AG08396 (cell line): Measurements from ENCODE around the gene BTBD19.
A peak's percentile ranks its signal among the peaks of the same experiment; 100 is the strongest.
"Not testable (repeated sequence)": the region's sequence is repeated elsewhere in the genome, so short reads cannot be mapped to it uniquely, and the experiment has no call there.

ENCODE experiments used
- DNase-seq: peaks from one replicate; pipeline ENCODE4 v3.0.0; 2012; ENCODE audit warnings: low spot score, mixed read lengths

BTBD19 gene

DNA sequence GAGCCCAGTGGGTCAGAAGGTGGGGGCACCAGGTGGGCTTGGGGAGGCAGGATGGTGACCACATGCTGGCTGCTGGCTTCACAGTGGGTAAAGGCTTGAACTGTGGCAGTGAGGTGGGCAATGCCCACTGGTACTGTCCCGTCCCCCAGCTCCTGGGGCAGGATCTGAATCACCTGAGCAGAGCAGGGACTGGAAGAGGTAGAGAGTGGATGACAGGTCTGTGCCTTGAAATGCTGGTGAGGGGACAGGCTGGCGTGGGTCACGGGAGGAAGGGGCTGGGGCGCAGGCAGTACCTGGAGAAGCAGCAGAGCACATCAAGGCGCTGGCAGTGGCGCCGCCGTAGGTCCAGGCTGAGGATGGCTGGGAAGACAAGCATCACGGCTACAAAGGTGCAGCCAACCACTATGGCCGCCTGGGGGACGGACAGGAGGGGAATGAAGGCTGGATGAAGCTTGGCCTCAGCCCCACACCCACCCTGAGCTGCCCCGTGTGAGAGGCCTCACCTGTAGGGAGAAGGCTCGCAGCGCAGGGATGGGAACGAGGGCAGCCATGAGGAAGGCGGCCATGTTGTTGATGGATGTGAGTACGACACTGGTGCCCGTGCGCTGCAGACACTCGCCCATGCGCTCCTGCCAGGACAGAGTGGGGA lies 19.8 kb downstream of the BTBD19 start:
- no peak for DNase-seq

DNA sequence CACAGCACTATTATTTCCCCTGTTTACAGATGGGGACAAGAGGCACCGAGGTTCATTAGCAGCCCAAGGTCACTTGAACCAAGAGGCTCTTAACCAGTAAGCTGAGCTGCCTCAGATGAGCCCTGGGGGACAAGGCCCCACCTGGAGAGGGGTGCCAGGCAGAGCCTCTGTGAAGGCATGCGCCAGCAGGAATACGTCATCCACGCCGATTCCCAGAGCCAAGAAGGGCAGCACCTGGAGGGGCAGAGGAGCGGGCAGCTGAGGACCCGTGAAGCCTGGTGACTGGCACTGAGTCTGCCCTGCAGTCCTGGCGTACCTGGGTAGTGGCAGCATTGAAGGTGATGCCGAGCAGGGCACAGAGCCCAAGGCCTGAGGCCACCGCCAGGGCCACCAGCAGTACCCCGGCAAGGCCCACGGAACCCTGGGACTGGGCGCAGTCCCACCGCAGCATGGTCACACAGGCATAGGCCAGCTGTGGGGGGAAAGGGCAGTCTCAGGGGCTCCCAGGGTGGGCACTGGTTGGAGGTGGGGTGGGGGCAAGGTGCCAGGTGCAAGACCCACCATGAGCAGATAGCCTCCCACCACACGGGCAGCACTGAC lies 20.6 kb downstream of the BTBD19 start:
- DNase-seq, result no peak

DNA sequence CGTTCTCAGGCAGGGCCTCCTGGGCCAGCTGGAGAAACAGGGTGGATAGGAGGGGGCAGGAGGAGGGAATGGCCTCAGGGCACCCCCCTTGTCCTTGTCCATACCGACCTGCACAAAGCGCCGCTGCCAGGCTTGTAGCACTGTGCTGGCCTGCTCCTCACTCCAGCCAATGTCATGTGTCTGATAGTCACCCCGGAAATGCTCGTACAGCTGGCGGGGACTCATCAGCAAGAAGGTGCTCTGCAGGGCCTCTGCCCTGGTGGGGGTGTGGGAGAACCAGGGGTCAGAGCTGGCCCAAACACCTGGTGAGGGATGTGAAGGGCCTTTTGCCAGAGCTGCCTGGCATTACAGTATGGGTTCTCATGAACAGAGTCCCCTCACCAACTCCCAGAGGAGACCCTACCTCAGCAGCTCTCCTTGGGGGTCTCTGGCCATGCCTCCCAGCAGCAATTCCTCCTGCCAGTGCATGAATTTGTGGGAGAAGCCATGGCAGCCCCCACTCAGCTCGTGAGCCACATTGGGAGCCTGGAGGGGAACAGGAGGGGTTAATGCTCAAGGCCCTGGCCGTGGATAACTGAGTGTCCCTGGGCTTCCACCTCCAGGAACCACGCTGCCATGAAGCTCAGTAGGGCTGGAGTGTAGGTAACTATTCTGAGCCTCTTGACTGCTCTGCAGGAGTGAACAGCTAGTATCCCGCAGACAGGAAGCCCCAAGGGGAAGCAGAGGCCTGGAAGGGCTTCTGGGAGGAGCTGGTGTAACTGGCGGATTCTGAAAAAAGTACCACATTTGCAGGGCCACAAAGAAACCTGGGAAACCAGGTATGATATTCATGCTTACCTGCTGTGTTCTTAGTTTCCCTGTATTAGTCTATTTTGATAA lies 21.4 kb downstream of the BTBD19 start:
- DNase-seq, result no peak

DNA sequence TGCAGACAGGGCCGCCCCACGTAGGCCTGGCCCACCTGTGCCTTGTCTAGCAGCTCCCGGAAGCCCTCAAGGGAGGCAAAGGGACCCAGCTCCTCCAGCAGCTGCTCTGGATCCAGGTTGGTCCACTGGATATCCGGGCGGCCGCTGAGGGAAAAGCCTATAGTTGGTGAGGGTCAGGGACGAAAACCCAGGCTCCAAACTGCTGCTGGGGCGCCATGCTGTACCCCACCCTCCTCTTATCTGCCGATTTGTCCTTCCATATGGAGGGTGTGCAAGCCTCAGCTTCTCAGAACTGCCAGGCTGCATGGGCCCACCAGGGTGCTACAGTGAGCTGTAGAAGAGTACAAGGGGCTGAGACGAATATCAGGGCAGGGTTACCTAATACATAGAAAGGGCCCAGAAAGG lies 22.6 kb downstream of the BTBD19 start:
- no peak for DNase-seq

DNA sequence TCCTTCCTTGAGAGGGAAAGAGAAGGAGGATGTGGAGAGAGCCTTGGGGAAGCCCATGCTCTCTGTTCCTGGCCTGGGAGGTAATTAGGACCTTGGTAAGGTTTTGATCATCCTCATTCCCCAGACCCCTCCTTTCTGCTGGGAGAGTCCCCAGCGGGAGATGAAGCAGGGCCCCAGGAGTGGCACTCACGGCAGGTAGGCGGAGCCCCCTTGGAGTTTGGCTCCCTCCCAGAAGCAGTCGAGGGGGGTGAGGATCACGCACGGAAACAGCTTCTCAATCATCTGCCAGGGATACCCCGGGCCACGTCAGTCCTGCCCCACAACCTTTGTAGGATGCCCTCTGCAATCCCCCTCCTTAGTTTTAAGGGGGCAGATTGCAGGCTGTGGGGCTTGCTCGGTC lies 23.2 kb downstream of the BTBD19 start:
- no peak for DNase-seq

DNA sequence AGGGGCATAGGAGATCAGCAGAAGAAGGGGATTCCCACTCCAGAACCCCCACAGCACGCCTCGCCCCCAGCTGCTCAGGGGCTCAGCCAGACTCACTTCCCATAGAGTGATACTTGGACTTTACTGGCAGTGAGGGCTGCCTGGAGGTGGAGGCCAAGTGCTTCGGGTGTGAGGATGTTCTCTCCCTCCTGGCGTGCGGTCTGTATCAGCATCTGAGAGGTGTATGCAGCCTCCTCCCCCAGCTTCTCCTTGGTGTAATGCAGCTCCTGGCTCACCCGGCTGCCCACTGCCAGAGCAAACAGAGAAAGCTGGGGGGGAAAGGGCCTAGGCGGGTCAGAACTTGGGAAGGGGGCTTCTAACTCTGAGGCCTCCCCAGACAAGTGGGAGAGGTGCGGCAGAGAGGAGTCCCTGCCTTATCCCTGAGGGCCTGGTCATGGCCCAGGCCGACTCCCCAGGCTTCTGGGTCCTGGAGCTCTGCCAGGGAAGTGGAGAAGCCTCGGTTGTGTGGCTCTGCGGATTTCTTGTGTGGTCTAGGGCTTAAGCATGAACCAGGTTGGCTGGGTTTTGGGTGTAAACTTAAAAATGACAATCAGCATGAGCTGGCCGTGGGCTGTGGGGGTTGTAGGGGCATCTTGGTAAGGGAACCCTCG lies 23.9 kb downstream of the BTBD19 start:
- DNase-seq, result no peak

DNA sequence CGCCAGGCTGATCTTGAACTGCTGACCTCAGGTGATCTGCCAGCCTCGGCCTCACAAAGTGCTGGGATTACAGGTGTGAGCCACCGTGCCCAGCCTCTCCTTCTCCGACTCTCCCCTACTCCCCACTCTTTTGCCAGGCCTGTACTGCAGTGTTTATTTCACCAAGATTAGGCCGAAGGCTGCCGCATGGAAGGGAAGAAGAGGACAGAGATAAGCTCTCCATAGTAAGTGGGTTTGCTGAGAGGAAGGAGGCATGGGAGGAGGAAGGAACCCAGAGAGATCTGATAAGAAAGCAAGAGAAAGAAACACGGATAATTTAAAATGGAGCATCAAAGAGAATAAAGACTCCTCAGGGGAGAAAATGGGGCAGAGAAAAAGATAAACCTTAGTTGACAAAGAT lies 26.0 kb downstream of the BTBD19 start:
- DNase-seq, result no peak

DNA sequence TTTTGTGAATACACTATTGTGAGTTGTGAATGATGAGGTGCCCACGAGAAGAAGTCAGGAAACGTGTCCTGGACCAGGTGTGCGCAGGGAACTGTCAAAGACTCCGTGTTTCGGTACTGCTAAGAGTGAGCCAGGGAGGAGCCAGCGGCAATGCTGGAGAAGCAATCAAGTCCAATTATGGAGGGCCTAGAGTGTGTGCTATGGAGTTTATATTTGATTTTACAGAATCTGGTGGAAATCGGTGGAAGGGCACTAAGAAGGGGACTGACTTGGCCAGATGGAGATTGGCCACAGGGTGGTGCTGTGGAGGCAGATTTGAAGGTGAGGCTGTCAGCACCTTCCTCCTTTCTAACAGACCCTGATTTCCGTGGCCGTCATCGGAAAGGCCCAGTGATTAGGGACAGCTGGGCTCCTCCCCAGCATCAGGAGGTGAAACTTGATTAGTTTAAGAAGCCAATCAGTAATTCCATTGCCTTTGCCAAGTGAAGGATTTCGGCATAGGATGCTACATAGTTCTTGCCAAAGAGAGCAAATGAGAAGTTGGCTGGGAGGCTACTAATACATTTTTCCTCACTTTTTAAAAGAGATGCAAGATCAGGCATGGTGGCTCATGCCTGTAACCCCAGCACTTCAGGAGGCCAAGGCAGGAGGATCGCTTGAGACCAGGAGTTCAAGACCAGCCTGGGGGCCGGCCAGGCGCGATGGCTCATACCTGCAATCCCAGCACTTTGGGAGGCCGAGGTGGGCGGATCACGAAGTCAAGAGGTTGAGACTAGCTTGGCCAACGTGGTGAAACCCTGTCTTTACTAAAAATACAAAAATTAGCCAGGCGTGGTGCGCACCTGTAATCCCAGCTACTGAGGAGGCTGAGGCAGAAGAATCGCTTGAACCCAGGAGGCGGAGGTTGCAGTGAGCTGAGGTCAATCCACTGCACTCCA lies 27.7 kb downstream of the BTBD19 start:
- DNase-seq, result peak; percentile 84

DNA sequence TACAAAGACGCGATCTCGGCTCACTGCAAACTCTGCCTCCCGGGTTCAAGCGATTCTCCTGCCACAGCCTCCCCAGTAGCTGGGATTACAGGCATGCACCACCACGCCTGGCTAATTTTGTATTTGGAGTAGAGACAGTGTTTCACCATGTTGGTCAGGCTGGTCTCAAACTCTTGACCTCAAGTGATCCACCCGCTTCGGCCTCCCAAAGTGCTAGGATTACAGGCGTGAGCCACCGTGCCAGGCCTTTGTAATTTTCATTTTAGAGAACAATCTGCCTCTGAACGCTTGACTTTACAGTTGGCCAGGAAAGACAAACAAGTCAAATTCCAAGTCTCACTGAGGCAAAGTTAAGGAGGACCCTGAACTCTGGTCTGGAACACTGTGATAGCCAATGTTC lies 30.0 kb downstream of the BTBD19 start:
- not testable (repeated sequence) for DNase-seq

DNA sequence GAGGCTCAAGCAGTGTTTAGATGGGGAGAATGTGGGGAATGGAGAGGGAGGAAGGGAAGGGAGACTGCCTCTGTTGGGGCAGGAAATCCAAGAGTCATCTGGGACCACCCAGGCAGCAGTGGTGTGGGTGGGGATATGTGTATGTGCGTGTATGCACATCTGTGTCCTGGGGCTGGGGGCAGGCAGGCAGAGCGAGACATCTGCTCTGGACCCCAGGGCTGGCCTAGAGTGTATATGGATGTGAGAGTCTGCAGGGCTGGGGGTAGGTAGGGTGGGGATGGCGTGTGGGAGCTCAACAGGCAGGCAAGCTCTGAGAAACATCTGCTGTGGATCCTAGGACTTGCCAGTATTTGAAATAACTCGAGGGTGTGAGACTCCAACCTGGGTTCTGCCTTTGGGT lies 31.3 kb downstream of the BTBD19 start:
- no peak for DNase-seq

DNA sequence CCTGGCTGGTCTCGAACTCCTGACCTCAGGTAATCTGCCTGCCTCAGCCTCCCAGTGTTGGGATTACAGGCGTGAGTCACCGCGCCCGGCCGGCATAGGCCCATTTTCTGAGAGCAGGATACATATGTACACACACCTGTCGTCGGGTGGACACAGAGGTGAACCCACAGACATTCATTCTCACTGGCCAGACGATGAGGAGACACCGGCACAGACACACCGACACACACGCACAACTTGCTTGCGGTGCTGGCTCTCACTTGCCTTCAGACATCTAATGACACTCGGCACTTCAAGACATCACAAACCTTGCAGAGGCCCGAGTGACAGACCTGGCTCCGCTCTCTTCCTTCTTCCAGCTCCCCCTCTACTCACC lies 34.2 kb downstream of the BTBD19 start:
- no peak for DNase-seq

DNA sequence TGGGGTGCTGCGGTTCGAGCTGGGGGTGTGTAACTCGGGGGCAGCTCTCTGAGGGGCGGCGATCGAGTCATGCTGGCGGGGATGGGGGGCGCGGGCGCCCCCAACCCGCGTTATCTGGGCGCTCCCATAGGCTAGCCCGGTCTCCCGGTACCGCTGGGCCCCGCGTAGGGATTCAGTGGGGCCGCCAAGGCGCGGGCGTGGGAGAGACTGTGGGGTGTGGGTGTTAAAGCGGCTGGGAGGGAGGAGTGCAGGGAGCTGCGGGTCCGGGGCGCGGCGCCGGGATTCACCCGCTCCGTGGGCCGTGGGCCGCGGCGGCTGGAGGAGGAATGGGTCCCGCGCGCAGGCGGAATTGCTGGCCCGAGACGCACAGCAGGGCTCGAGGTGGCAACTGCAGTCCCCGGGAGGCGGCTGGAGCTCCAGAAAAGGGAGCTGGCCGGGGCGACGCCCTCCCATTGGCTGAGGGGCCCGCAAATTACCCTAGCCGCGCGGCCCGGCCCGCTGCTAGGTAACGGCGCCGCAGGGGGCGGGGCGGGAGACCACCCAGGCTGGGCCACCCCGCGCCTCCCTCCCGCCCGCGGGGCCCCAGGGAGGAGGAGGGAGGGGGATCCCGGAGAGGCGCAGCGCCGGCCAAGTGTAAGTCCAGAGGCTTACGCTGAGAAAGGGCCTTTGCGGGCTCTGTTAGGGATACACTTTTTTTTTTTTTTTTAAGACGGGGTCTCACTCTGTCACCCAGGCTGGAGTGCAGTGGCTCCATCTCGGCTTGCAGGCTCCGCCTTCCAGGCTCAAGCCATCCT lies 34.7 kb downstream of the BTBD19 start, which contains the start of gene PTCH2:
Gene PTCH2, minus strand, starts transcription at position 392 of the 794 bp plus-strand sequence. Its CDS starts 321 bp downstream, at position 71.
- DNase-seq, result peak; percentile 92

DNA sequence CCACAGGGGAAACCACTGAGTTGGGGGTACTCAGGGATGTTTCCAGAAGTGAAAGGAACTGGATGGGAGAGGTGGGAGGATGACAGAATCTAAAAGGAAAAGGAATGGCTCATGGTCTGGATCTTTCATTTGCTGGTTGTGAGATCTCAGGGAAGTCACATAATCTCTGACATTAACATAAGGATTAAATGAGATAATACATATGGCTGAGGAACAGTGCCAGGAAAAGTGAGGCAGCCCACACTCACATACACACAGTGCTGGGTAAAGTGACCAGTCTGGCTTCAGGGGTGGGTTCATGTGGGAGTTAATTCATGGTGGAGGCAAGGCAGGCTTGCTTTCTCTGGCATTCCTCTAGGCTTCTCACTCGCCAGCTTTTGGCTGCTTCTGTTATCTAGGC lies 38.7 kb downstream of the BTBD19 start:
- no peak for DNase-seq

DNA sequence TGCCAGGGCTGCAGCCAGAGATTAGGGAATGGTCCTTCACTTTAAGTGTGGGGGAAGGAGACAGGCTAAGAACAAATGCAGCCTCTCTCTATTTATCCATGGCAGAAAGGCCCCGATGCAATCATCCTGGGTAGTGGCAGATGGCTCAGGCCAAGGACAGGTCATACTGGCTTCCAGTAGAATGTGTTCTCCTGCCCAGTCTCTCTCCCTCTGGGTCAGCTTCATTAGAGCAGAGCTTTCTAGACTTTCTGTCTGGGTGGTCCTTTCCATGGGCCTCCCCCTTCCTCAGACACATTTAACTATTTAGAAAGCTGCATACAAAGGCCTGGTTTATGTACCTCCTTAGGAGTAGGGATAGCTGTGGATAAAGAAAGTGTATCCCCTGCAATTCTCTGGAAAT lies 39.5 kb downstream of the BTBD19 start:
- DNase-seq, result no peak

DNA sequence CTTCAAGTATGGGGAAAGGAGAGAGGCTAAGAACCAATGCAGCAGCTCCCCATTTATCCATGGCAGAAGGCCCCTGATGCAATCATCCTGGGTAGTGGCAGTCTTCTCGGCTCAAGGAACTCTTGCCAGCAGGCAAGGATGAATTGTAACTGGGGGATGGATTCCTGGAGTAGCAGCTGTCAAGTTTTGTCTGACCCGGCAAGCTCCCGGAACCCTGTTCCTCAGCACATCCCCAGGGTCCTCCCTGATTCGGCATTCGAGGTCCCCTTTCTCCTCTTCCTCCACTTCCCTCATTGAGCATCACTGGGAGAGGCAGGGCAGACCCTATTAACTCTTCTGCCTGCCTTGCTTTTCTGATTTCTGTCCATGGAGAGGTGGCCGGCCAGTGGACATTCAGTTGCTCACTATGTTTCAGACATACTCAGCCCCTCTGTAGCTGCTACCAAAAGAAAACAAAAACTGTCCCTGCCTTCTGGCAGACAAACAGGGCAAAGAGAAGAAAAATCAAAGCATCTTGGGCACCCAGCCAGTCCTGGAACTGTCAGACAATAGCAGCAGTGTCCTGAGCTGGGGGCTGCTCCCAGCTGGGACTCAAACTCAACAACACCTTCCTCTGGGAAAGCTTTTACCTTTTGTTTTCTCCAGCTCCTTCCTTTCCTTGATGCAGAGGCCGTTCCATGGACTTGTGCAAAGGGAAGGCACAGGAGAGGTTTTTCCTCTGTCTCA lies 40.3 kb downstream of the BTBD19 start:
- DNase-seq, result no peak

DNA sequence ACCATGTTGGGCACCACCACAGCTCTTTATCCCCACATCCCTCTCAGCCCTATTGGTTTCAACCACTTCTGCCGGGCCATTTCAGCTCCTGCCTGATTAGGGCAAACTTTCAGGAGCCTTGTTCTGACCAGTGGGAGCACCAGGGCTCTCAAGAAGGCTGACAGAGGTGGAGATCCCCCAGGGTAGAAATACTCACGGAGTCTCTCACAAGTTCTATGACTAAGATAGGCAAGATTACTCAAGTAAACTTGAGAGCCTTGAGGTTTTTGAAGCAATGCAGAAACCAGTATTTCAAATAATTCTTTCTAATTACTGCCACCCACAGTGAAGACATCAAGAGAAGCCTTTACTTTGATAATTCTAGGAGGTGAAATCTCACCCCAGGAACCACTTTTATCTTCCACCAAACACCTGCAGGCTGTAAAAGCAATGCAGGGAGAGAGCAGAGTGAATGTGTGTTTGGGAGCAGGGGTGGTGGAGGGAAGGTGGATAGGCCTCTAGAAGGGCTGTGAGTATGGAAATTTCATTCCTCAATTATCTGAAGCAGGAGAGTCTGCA lies 41.3 kb downstream of the BTBD19 start:
- DNase-seq, result no peak

DNA sequence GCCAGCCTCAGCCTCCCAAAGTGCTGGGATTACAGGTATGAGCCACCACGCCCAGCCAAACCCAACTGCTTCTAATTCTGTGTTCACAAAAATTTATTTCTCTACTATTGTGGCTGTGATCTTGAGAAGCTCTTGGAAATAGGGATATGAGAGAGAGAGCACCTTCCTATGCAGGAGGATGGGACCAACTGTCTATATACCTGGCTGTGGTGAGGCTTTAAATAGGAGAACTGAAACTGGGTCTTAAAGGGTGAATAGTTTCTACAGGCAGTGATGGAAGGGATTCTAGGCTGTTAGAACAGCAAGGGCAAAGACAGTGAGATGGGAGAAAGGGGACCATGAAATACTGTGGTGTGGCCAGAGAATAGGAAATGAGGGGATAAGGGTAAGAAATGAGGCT lies 43.0 kb downstream of the BTBD19 start:
- DNase-seq, result no peak

DNA sequence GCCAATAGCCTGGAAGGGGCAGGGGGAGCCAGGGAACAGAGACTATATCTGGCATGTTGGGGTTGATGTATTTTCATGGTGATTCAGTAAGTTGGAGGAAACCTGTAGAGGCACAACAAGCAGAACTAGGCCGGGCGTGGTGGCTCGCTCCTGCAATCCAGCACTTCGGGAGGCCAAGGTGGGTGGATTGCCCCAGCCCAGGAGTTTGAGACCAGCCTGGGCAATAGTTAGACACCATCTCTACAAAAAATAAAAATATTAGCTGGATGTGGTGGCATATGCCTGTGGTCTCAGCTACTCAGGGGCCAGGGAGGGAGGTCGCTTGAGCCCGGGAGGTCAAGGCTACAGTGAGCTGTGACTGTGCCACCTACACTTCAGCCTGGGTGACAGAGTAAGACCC lies 44.9 kb downstream of the BTBD19 start:
- no peak for DNase-seq

DNA sequence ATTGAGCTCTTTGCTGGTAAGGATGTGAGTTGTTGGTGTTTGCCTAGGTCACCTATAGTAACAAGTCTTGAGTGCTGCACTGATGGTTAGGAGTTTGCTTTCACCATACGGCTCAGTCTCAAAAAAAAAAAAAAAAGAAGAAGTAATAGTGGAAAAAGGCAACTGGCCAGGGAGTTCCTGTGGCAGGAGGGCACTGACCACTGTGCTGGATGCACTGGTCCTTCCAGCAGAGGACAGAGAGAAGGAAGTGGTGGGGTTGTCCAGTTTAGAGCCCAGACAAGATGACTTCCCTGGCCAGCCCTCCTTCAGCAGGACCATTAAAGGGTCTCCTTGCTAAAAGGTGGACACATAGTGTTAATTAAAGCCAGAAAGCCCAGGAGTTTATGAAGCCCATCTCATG lies 46.6 kb downstream of the BTBD19 start:
- no peak for DNase-seq

DNA sequence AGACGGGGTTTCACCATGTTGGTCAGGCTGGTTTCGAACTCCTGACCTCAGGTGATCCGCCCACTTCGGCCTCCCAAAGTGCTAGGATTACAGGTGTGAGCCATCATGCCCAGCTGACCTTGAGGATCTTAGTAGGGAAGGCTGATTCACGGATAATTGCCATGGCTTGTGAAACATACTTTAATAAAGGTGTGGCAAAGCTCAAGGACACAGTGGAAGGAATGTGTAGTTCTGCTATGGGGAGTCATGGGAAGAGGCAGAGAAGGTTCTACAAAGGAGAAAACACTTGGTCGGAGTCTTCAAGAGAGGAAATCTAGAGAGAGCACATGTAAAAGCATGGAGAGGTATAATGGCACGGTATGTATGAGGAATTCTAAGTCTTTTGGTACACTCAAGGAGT lies 47.4 kb downstream of the BTBD19 start:
- no peak for DNase-seq
